Measurements from ENCODE around the gene NTM.

- TF ChIP-seq CTCF (IDR thresholded peaks at IDR 0.05), result no peak
- TF ChIP-seq POLR2A (IDR thresholded peaks at IDR 0.05), result no peak
Observed at GRCh38 chr11:131955904-131956303, 585.5 kb downstream of the NTM start.

Measured in uterus (tissue), 2 donors.